ENCODE data around the gene SNAPC3.
"Not testable (repeated sequence)": the region's sequence is repeated elsewhere in the genome, so short reads cannot be mapped to it uniquely, and the experiment has no call there.

The SNAPC3 gene

GRCh38 chr9:15420796-15421195, 1.9 kb upstream of the SNAPC3 start:
- in situ Hi-C loops (cut with MboI; ENCODE audit: low pct_unique_long_range_greater_than_20kb, low sequenced_read_pairs): loop anchor here (25.0 kb wide), 1 partner anchor 133 kb away; no protein-coding TSS in a partner anchor
- DNase-seq: no peak

GRCh38 chr9:15421532-15421931, 1.1 kb upstream of the SNAPC3 start:
- DNase-seq: no peak
- in situ Hi-C loops (cut with MboI; ENCODE audit: low pct_unique_long_range_greater_than_20kb, low sequenced_read_pairs): loop anchor here (25.0 kb wide), 1 partner anchor 134 kb away; no protein-coding TSS in a partner anchor

GRCh38 chr9:15421990-15422371, 695 bp upstream of the SNAPC3 start:
- DNase-seq: no peak
- in situ Hi-C loops (cut with MboI; ENCODE audit: low pct_unique_long_range_greater_than_20kb, low sequenced_read_pairs): loop anchor here (25.0 kb wide), 1 partner anchor 135 kb away; no protein-coding TSS in a partner anchor

GRCh38 chr9:15423231-15423985, 732 bp downstream of the SNAPC3 start:
- in situ Hi-C loops (cut with MboI; ENCODE audit: low pct_unique_long_range_greater_than_20kb, low sequenced_read_pairs): loop anchor here (25.0 kb wide), 1 partner anchor 136 kb away; no protein-coding TSS in a partner anchor
- DNase-seq: peak; percentile 37

- no peak for DNase-seq
- in situ Hi-C loops (cut with MboI; ENCODE audit: low pct_unique_long_range_greater_than_20kb, low sequenced_read_pairs): no loop called here
Observed at GRCh38 chr9:15426019-15426418, 3.3 kb downstream of the SNAPC3 start.

GRCh38 chr9:15427702-15428101, 5.0 kb downstream of the SNAPC3 start:
- DNase-seq; in situ Hi-C loops (cut with MboI; ENCODE audit: low pct_unique_long_range_greater_than_20kb, low sequenced_read_pairs): not testable (repeated sequence)

- no peak for DNase-seq
- in situ Hi-C loops (cut with MboI; ENCODE audit: low pct_unique_long_range_greater_than_20kb, low sequenced_read_pairs): no loop called here
Observed at GRCh38 chr9:15430920-15431844, 8.5 kb downstream of the SNAPC3 start.

- DNase-seq: no peak
- in situ Hi-C loops (cut with MboI; ENCODE audit: low pct_unique_long_range_greater_than_20kb, low sequenced_read_pairs): no loop called here
Observed at GRCh38 chr9:15433191-15433590, 10.5 kb downstream of the SNAPC3 start.

- in situ Hi-C loops (cut with MboI; ENCODE audit: low pct_unique_long_range_greater_than_20kb, low sequenced_read_pairs): no loop called here
- no peak for DNase-seq
Observed at GRCh38 chr9:15433661-15434060, 11.0 kb downstream of the SNAPC3 start.

- in situ Hi-C loops (cut with MboI; ENCODE audit: low pct_unique_long_range_greater_than_20kb, low sequenced_read_pairs): no loop called here
Observed at GRCh38 chr9:15438891-15439290, 16.2 kb downstream of the SNAPC3 start.

GRCh38 chr9:15441841-15442240, 19.2 kb downstream of the SNAPC3 start:
- in situ Hi-C loops (cut with MboI; ENCODE audit: low pct_unique_long_range_greater_than_20kb, low sequenced_read_pairs); DNase-seq: not testable (repeated sequence)

More at GRCh38 chr9:15438891-15439290, 16.2 kb downstream of the SNAPC3 start:
- DNase-seq: no peak

GRCh38 chr9:15442264-15442663, 19.6 kb downstream of the SNAPC3 start:
- in situ Hi-C loops (cut with MboI; ENCODE audit: low pct_unique_long_range_greater_than_20kb, low sequenced_read_pairs); DNase-seq: not testable (repeated sequence)

GRCh38 chr9:15444141-15444540, 21.5 kb downstream of the SNAPC3 start:
- in situ Hi-C loops (cut with MboI; ENCODE audit: low pct_unique_long_range_greater_than_20kb, low sequenced_read_pairs): no loop called here
- DNase-seq: no peak

GRCh38 chr9:15453956-15454355, 31.3 kb downstream of the SNAPC3 start:
- DNase-seq: no peak
- in situ Hi-C loops (cut with MboI; ENCODE audit: low pct_unique_long_range_greater_than_20kb, low sequenced_read_pairs): no loop called here

GRCh38 chr9:15461056-15461455, 38.4 kb downstream of the SNAPC3 start:
- no peak for DNase-seq
- in situ Hi-C loops (cut with MboI; ENCODE audit: low pct_unique_long_range_greater_than_20kb, low sequenced_read_pairs): no loop called here

- in situ Hi-C loops (cut with MboI; ENCODE audit: low pct_unique_long_range_greater_than_20kb, low sequenced_read_pairs): no loop called here
- no peak for DNase-seq
Observed at GRCh38 chr9:15461601-15462000, 38.9 kb downstream of the SNAPC3 start.

- in situ Hi-C loops (cut with MboI; ENCODE audit: low pct_unique_long_range_greater_than_20kb, low sequenced_read_pairs): no loop called here
- no peak for DNase-seq
Observed at GRCh38 chr9:15468145-15468544, 45.5 kb downstream of the SNAPC3 start.

- no peak for DNase-seq
Observed at GRCh38 chr9:15469406-15469805, 46.7 kb downstream of the SNAPC3 start.

GRCh38 chr9:15469862-15470261, 47.2 kb downstream of the SNAPC3 start:
- DNase-seq: no peak
- in situ Hi-C loops (cut with MboI; ENCODE audit: low pct_unique_long_range_greater_than_20kb, low sequenced_read_pairs): no loop called here

More at GRCh38 chr9:15469406-15469805, 46.7 kb downstream of the SNAPC3 start:
- in situ Hi-C loops (cut with MboI; ENCODE audit: low pct_unique_long_range_greater_than_20kb, low sequenced_read_pairs): no loop called here

Measured in KBM-7 (cell line).